Fibroblast of skin of left quadriceps (primary cell): Measurements from ENCODE around the gene NPC1.
"Not testable (repeated sequence)": the region's sequence is repeated elsewhere in the genome, so short reads cannot be mapped to it uniquely, and the experiment has no call there.

Source experiments
- DNase-seq, 2 experiments: peaks; one replicate each; pipeline ENCODE4 v3.0.0-alpha.2; 2013; ENCODE audit warnings: low read depth in 2 of 2

The NPC1 gene

GRCh38 chr18:23586249-23587196 lies at the start of gene NPC1:
Gene NPC1 (minus strand): TSS chr18:23586506. CDS start chr18:23586343, 163 bp downstream.
- DNase-seq: peak; percentile 85 to 86

- DNase-seq: no peak
These were observed 49.7 kb upstream of the NPC1 start for GRCh38 chr18:23636071-23636399.

GRCh38 chr18:23635283-23636070 lies 49.2 kb upstream of the NPC1 start:
- no peak for DNase-seq

- DNase-seq: no peak
These were observed 48.4 kb upstream of the NPC1 start for GRCh38 chr18:23634692-23635091.

GRCh38 chr18:23632615-23633014 lies 46.3 kb upstream of the NPC1 start:
- no peak for DNase-seq

GRCh38 chr18:23631746-23632145 lies 45.4 kb upstream of the NPC1 start:
- DNase-seq: no peak

GRCh38 chr18:23631312-23631711 lies 45.0 kb upstream of the NPC1 start:
- DNase-seq: no peak

- DNase-seq: no peak
These were observed 43.2 kb upstream of the NPC1 start for GRCh38 chr18:23629444-23629946.

GRCh38 chr18:23627970-23628369 lies 41.7 kb upstream of the NPC1 start:
- no peak for DNase-seq

GRCh38 chr18:23627321-23627720 lies 41.0 kb upstream of the NPC1 start:
- DNase-seq: no peak

- peak in 1 of 2 experiments; percentile 36 for DNase-seq
These were observed 40.4 kb upstream of the NPC1 start for GRCh38 chr18:23626451-23627279.

- DNase-seq: no peak
These were observed 36.7 kb upstream of the NPC1 start for GRCh38 chr18:23623040-23623439.

GRCh38 chr18:23619388-23619881 lies 33.1 kb upstream of the NPC1 start:
- no peak for DNase-seq

GRCh38 chr18:23618862-23619387 lies 32.6 kb upstream of the NPC1 start:
- no peak for DNase-seq

GRCh38 chr18:23617412-23618014 lies 31.2 kb upstream of the NPC1 start:
- no peak for DNase-seq

GRCh38 chr18:23616258-23616657 lies 30.0 kb upstream of the NPC1 start:
- DNase-seq: no peak

GRCh38 chr18:23614891-23615290 lies 28.6 kb upstream of the NPC1 start:
- DNase-seq: no peak

GRCh38 chr18:23614413-23614812 lies 28.1 kb upstream of the NPC1 start:
- DNase-seq: no peak

GRCh38 chr18:23613091-23613475 lies 26.8 kb upstream of the NPC1 start:
- DNase-seq: not testable (repeated sequence)

GRCh38 chr18:23612434-23613090 lies 26.3 kb upstream of the NPC1 start:
- no peak for DNase-seq
